Non-pigmented ciliary epithelial cell (primary cell): ENCODE results near the gene SH3TC1.

Experiments
- DNase-seq: peaks from one replicate; pipeline ENCODE4 v3.0.0-alpha.2; 2010; ENCODE audit warnings: low read depth

SH3TC1 gene

GRCh38 chr4:8230033-8230432 lies 30.9 kb downstream of the SH3TC1 start:
- no peak for DNase-seq

GRCh38 chr4:8230891-8231290 lies 31.8 kb downstream of the SH3TC1 start:
- DNase-seq = no peak

GRCh38 chr4:8231551-8232049 lies 32.5 kb downstream of the SH3TC1 start:
- DNase-seq = no peak

GRCh38 chr4:8232748-8233147 lies 33.7 kb downstream of the SH3TC1 start:
- DNase-seq = no peak

- no peak for DNase-seq
These were observed 34.8 kb downstream of the SH3TC1 start for GRCh38 chr4:8233672-8234484.

GRCh38 chr4:8234715-8235114 lies 35.6 kb downstream of the SH3TC1 start:
- DNase-seq = no peak

GRCh38 chr4:8235224-8235623 lies 36.1 kb downstream of the SH3TC1 start:
- no peak for DNase-seq

GRCh38 chr4:8235686-8236085 lies 36.6 kb downstream of the SH3TC1 start:
- DNase-seq = no peak

GRCh38 chr4:8236106-8236919 lies 37.2 kb downstream of the SH3TC1 start:
- DNase-seq = no peak

GRCh38 chr4:8236920-8237195 lies 37.8 kb downstream of the SH3TC1 start:
- DNase-seq = no peak

GRCh38 chr4:8237256-8237989 lies 38.3 kb downstream of the SH3TC1 start:
- DNase-seq = no peak

GRCh38 chr4:8238036-8238511 lies 39.0 kb downstream of the SH3TC1 start:
- no peak for DNase-seq

- no peak for DNase-seq
These were observed 39.5 kb downstream of the SH3TC1 start for GRCh38 chr4:8238515-8239053.

- no peak for DNase-seq
These were observed 40.1 kb downstream of the SH3TC1 start for GRCh38 chr4:8239226-8239625.

GRCh38 chr4:8239661-8240060 lies 40.6 kb downstream of the SH3TC1 start:
- no peak for DNase-seq

- no peak for DNase-seq
These were observed 41.3 kb downstream of the SH3TC1 start for GRCh38 chr4:8240211-8241041.

GRCh38 chr4:8241211-8241779 lies 42.2 kb downstream of the SH3TC1 start:
- no peak for DNase-seq

GRCh38 chr4:8241895-8242696 lies 43.0 kb downstream of the SH3TC1 start:
- DNase-seq = peak; percentile 60

- no peak for DNase-seq
These were observed 43.9 kb downstream of the SH3TC1 start for GRCh38 chr4:8242782-8243560.
